Keratinocyte (primary cell): ENCODE measurements around the gene GRB14. TPM values are rescaled to one million over a fixed set of nuclear protein-coding genes. Genes with fewer than 3 reads are reported as not detected.

Source experiments
- DNase-seq: peaks from one replicate; pipeline ENCODE4 v3.0.0-alpha.2; 2011; ENCODE audit warnings: low read depth, missing footprints, low spot score
- FAIRE-seq: peaks from 2 replicates; lab custom pipeline; 2011; peaks lifted over from hg19 to GRCh38; lab: Jason Lieb, UNC
- H2AFZ ChIP-seq: 2 replicates; pipeline ENCODE4 v1.6.0; 2012; ENCODE audit warnings: low read length, control low read depth, inconsistent platforms; ENCODE audit not compliant: control insufficient read depth
- H3K27ac ChIP-seq: 2 replicates; pipeline ENCODE4 v1.5.1; 2011; ENCODE audit warnings: low read length; ENCODE audit not compliant: control insufficient read depth, insufficient read depth
- H3K27me3 ChIP-seq: 3 replicates; pipeline ENCODE4 v1.6.0; 2011; ENCODE audit warnings: low read length; ENCODE audit not compliant: control insufficient read depth, insufficient read depth; ENCODE audit errors: extremely low read depth
- H3K36me3 ChIP-seq, 2 experiments: 2 replicates in 1 of 2; 3 replicates in 1 of 2; pipeline ENCODE4 v1.5.1; 2011; ENCODE audit warnings: low read length in 2 of 2, mild to moderate bottlenecking in 1 of 2; ENCODE audit not compliant: control insufficient read depth in 2 of 2, insufficient read depth in 2 of 2; ENCODE audit errors: extremely low read depth in 1 of 2
- H3K4me1 ChIP-seq: 3 replicates; pipeline ENCODE4 v1.5.1; 2011; ENCODE audit warnings: low read length; ENCODE audit not compliant: control insufficient read depth, insufficient read depth; ENCODE audit errors: extremely low read depth
- H3K4me2 ChIP-seq: 3 replicates; pipeline ENCODE4 v1.6.0; 2011; ENCODE audit warnings: low read depth, low read length; ENCODE audit not compliant: control insufficient read depth, insufficient read depth; ENCODE audit errors: extremely low read depth
- H3K4me3 ChIP-seq, 3 experiments: fragments of 200-600 bp in 1 of 3; sonication (generic) in 1 of 3; 2 replicates in 2 of 3; 3 replicates in 1 of 3; pipeline ENCODE4 v1.5.1; 2011 to 2016; ENCODE audit warnings: low read length in 3 of 3, mild to moderate bottlenecking in 3 of 3, control low read depth in 2 of 3, inconsistent platforms in 1 of 3, low read depth in 1 of 3, mixed read lengths in 1 of 3, mixed run types in 1 of 3, moderate library complexity in 1 of 3; ENCODE audit not compliant: control insufficient read depth in 2 of 3, insufficient read depth in 2 of 3; ENCODE audit errors: extremely low read depth in 1 of 3
- H3K79me2 ChIP-seq: 2 replicates; pipeline ENCODE4 v1.6.0; 2012; ENCODE audit warnings: low read length; ENCODE audit not compliant: control insufficient read depth, insufficient read depth
- H3K9ac ChIP-seq: 3 replicates; pipeline ENCODE4 v1.6.0; 2011; ENCODE audit warnings: low read length; ENCODE audit not compliant: control insufficient read depth, insufficient read depth; ENCODE audit errors: extremely low read depth
- H3K9me1 ChIP-seq: 3 replicates; pipeline ENCODE4 v1.6.0; 2011; ENCODE audit warnings: low read length; ENCODE audit not compliant: control insufficient read depth, insufficient read depth; ENCODE audit errors: extremely low read depth
- H3K9me3 ChIP-seq: 2 replicates; pipeline ENCODE4 v1.5.1; 2012; ENCODE audit warnings: low read depth, low read length; ENCODE audit not compliant: control insufficient read depth
- H4K20me1 ChIP-seq: 3 replicates; pipeline ENCODE4 v1.6.0; 2011; ENCODE audit warnings: low read length; ENCODE audit not compliant: control insufficient read depth, insufficient read depth; ENCODE audit errors: extremely low read depth
- EZH2 ChIP-seq: IDR thresholded peaks from one replicate; pipeline ENCODE4 v1.6.1; 2012; ENCODE audit warnings: inconsistent platforms, mild to moderate bottlenecking, low read length, moderate library complexity
- dilution Hi-C: fragments of 300-500 bp; cut with MboI; formaldehyde crosslinking; loops from one replicate; pipeline ENCODE4 v1.7.0; 2020; ENCODE audit warnings: low sequenced_read_pairs; ENCODE audit not compliant: extremely low pct_ligation_motif_present
- polyA plus RNA-seq, 5 experiments: library from polyadenylated mRNA; depleted of rRNA in 3 of 5; stranded (reverse) in 3 of 5; stranded (forward) in 1 of 5; unstranded in 1 of 5; fragments of >200 nt; gene quantifications; 1 replicate in 1 of 5; 2 replicates in 3 of 5; 3 replicates in 1 of 5; pipeline versions ENCODE4 v1.2.1 to v1.2.3, GENCODE V29; 2011 to 2012; ENCODE audit warnings: missing spikeins in 2 of 5, low read depth in 1 of 5, low replicate concordance in 1 of 5
- TF ChIP-seq, protein P1 (sequence below), 3 experiments: IDR thresholded peaks in 1 of 3; conservative IDR thresholded peaks in 1 of 3; optimal IDR thresholded peaks in 1 of 3; 2 replicates in 2 of 3; 3 replicates in 1 of 3; pipeline versions ENCODE3 to v1.5.1; 2011; ENCODE audit warnings: low read length in 3 of 3, mild to moderate bottlenecking in 3 of 3, moderate library complexity in 2 of 3, control low read depth in 1 of 3, inconsistent platforms in 1 of 3; ENCODE audit not compliant: insufficient read depth in 2 of 3; ENCODE audit errors: extremely low read depth in 1 of 3

GRB14 gene
- polyA plus RNA-seq, 1 donor (not counting 4 experiments of a cell fraction or from before 2014, with no cell fraction given): 4.2 TPM

DNA sequence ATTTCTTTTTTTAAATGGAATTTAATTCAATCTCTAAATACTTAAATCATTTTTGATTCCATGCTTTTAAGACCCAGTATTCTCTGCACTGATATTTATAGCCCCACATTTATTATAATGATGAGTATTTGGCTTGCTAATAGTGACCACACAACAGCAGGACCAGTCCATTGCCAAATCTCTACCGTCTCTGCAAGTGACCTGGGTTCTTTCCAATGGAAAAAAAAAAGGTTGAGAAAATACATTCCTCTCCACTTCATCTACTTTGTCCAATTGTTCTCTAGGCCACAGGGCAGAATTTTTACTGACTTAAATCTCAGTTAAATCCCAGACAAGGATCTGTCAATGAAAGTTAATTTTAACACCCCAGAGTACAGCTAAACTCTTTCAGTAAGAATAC is 20.5 kb downstream of the GRB14 start:
- FAIRE-seq: no peak

DNA sequence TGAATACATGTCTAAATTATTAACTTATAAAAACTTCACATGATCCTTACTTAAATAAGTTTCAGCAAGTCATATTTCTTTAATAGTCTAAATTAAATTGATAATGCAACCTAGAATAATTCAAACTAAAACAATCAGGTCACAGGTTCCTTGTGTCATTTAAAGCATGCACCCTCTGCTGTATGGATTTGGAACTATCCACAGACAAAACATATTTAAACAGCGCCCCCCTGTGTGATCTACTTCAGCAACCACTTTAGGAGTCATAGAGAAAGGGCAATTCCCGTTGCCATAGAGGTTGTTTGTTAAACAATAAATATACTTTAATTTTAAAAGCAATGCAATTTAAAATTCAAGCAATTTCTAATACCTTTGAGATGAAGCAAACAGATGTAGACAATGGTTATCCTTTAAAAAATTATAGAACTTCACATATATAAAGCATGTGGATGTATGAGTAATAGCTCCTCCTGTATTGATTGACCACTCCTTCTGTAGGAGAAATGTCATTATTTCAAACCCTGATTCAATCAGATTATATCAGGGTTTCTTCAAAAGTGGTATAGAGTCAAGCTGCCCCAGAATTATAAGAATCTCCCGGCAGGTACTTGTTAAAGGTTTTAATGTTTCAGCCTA is 21.2 kb downstream of the GRB14 start:
- peak; percentile 66 for FAIRE-seq
- H3K79me2 ChIP-seq: no peaks in the 10 kb centered on the region

More for the DNA sequence above, 20.5 kb downstream of the GRB14 start:
- no peaks in the 10 kb centered on the region for H3K79me2 ChIP-seq
- H3K4me3 ChIP-seq: no peak overlapping the region
- no peaks in the 10 kb centered on the region for H4K20me1 ChIP-seq
- H3K9me3 ChIP-seq: no peaks in the 10 kb centered on the region
- no peak for DNase-seq
- no peaks in the 10 kb centered on the region for H3K27me3 ChIP-seq
- no peak overlapping the region for H3K4me2 ChIP-seq
- no peak overlapping the region for H2AFZ ChIP-seq
- dilution Hi-C loops: no loop called here
- no peak overlapping the region for H3K27ac ChIP-seq
- TF ChIP-seq, protein P1, sequence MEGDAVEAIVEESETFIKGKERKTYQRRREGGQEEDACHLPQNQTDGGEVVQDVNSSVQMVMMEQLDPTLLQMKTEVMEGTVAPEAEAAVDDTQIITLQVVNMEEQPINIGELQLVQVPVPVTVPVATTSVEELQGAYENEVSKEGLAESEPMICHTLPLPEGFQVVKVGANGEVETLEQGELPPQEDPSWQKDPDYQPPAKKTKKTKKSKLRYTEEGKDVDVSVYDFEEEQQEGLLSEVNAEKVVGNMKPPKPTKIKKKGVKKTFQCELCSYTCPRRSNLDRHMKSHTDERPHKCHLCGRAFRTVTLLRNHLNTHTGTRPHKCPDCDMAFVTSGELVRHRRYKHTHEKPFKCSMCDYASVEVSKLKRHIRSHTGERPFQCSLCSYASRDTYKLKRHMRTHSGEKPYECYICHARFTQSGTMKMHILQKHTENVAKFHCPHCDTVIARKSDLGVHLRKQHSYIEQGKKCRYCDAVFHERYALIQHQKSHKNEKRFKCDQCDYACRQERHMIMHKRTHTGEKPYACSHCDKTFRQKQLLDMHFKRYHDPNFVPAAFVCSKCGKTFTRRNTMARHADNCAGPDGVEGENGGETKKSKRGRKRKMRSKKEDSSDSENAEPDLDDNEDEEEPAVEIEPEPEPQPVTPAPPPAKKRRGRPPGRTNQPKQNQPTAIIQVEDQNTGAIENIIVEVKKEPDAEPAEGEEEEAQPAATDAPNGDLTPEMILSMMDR (optimal IDR thresholded peaks at IDR 0.05 in 1 of 3, IDR thresholded peaks at IDR 0.05 in 1 of 3, conservative IDR thresholded peaks at IDR 0.05 in 1 of 3; ENCODE audit: extremely low read depth in 1 of 3, insufficient read depth in 2 of 3, low read length in 3 of 3): no peak
- no peak for TF ChIP-seq EZH2
- H3K9me1 ChIP-seq: no peaks in the 10 kb centered on the region
- no peaks in the 10 kb centered on the region for H3K4me1 ChIP-seq
- no peaks in the 10 kb centered on the region for H3K36me3 ChIP-seq
- no peak overlapping the region for H3K9ac ChIP-seq

More for the DNA sequence above, 21.2 kb downstream of the GRB14 start:
- H3K4me2 ChIP-seq: no peak overlapping the region
- no peak overlapping the region for H3K4me3 ChIP-seq
- H3K36me3 ChIP-seq: no peaks in the 10 kb centered on the region
- no peaks in the 10 kb centered on the region for H3K27me3 ChIP-seq
- H4K20me1 ChIP-seq: no peaks in the 10 kb centered on the region
- H2AFZ ChIP-seq: no peak overlapping the region
- dilution Hi-C loops: no loop called here
- H3K9me1 ChIP-seq: no peaks in the 10 kb centered on the region
- H3K9ac ChIP-seq: no peak overlapping the region
- H3K27ac ChIP-seq: no peak overlapping the region
- TF ChIP-seq EZH2: no peak
- TF ChIP-seq, protein P1 (optimal IDR thresholded peaks at IDR 0.05 in 1 of 3, IDR thresholded peaks at IDR 0.05 in 1 of 3, conservative IDR thresholded peaks at IDR 0.05 in 1 of 3; ENCODE audit: extremely low read depth in 1 of 3, insufficient read depth in 2 of 3, low read length in 3 of 3): peak; percentile 70 to 92 (median 79)
- H3K4me1 ChIP-seq: no peaks in the 10 kb centered on the region
- peak; percentile 32 for DNase-seq
- H3K9me3 ChIP-seq: no peaks in the 10 kb centered on the region
